Measurements from ENCODE around the gene IPCEF1. TPM values are rescaled to one million over a fixed set of nuclear protein-coding genes. Genes with fewer than 3 reads are reported as not detected.
"Not testable (repeated sequence)": the region's sequence is repeated elsewhere in the genome, so short reads cannot be mapped to it uniquely, and the experiment has no call there.

Gene IPCEF1
- total RNA-seq, 1 donor from 2014 or later: 18.8 TPM

GRCh38 chr6:154306696-154307095 lies 49.9 kb downstream of the IPCEF1 start:
- Mint-ChIP-seq H3K27ac (ENCODE audit: unreplicated experiment) (no peak overlapping the region), H3K36me3 (ENCODE audit: low read depth, unreplicated experiment) (peaks cover 3% of the 10 kb centered on the region), H3K4me3 (ENCODE audit: unreplicated experiment) (no peak overlapping the region), H3K27me3 (ENCODE audit: unreplicated experiment) (peaks cover 3% of the 10 kb centered on the region), H3K9me3 (ENCODE audit: unreplicated experiment) (no peaks in the 10 kb centered on the region), H3K4me1 (ENCODE audit: unreplicated experiment) (no peaks in the 10 kb centered on the region)
- no peak for DNase-seq (ENCODE audit: low spot score)
- no peak for TF ChIP-seq CTCF (IDR thresholded peaks at IDR 0.05; ENCODE audit: unreplicated experiment)

- Mint-ChIP-seq H3K27me3 (ENCODE audit: unreplicated experiment) (peaks cover 3% of the 10 kb centered on the region), H3K9me3 (ENCODE audit: unreplicated experiment) (no peaks in the 10 kb centered on the region), H3K27ac (ENCODE audit: unreplicated experiment) (no peak overlapping the region), H3K4me1 (ENCODE audit: unreplicated experiment) (no peaks in the 10 kb centered on the region), H3K4me3 (ENCODE audit: unreplicated experiment) (no peak overlapping the region), H3K36me3 (ENCODE audit: low read depth, unreplicated experiment) (peaks cover 3% of the 10 kb centered on the region)
- TF ChIP-seq CTCF (IDR thresholded peaks at IDR 0.05; ENCODE audit: unreplicated experiment): no peak
- no peak for DNase-seq (ENCODE audit: low spot score)
Measured at GRCh38 chr6:154304191-154304590, 52.4 kb downstream of the IPCEF1 start.

GRCh38 chr6:154303642-154304041 lies 53.0 kb downstream of the IPCEF1 start:
- H3K4me3 Mint-ChIP-seq (ENCODE audit: unreplicated experiment); DNase-seq (ENCODE audit: low spot score); H3K9me3 Mint-ChIP-seq (ENCODE audit: unreplicated experiment); H3K27me3 Mint-ChIP-seq (ENCODE audit: unreplicated experiment); H3K4me1 Mint-ChIP-seq (ENCODE audit: unreplicated experiment); H3K27ac Mint-ChIP-seq (ENCODE audit: unreplicated experiment); H3K36me3 Mint-ChIP-seq (ENCODE audit: low read depth, unreplicated experiment): not testable (repeated sequence)

GRCh38 chr6:154301839-154302752 lies 54.5 kb downstream of the IPCEF1 start:
- no peaks in the 10 kb centered on the region for H3K4me1 Mint-ChIP-seq (ENCODE audit: unreplicated experiment)
- no peak overlapping the region for H3K27ac Mint-ChIP-seq (ENCODE audit: unreplicated experiment)
- no peaks in the 10 kb centered on the region for H3K9me3 Mint-ChIP-seq (ENCODE audit: unreplicated experiment)
- no peak for DNase-seq (ENCODE audit: low spot score)
- TF ChIP-seq CTCF (IDR thresholded peaks at IDR 0.05; ENCODE audit: unreplicated experiment): no peak
- no peak overlapping the region for H3K4me3 Mint-ChIP-seq (ENCODE audit: unreplicated experiment)
- no peaks in the 10 kb centered on the region for H3K36me3 Mint-ChIP-seq (ENCODE audit: low read depth, unreplicated experiment)
- peaks cover 3% of the 10 kb centered on the region for H3K27me3 Mint-ChIP-seq (ENCODE audit: unreplicated experiment)

- peaks cover under 1% of the 10 kb centered on the region for H3K4me1 Mint-ChIP-seq (ENCODE audit: unreplicated experiment)
- no peak for TF ChIP-seq CTCF (IDR thresholded peaks at IDR 0.05; ENCODE audit: unreplicated experiment)
- no peaks in the 10 kb centered on the region for H3K36me3 Mint-ChIP-seq (ENCODE audit: low read depth, unreplicated experiment)
- H3K27ac Mint-ChIP-seq (ENCODE audit: unreplicated experiment): no peak overlapping the region
- no peak overlapping the region for H3K4me3 Mint-ChIP-seq (ENCODE audit: unreplicated experiment)
- peaks cover 3% of the 10 kb centered on the region for H3K27me3 Mint-ChIP-seq (ENCODE audit: unreplicated experiment)
- DNase-seq (ENCODE audit: low spot score): no peak
- H3K9me3 Mint-ChIP-seq (ENCODE audit: unreplicated experiment): no peaks in the 10 kb centered on the region
Measured at GRCh38 chr6:154301086-154301625, 55.4 kb downstream of the IPCEF1 start.
